Measurements from ENCODE around the gene PLOD1. TPM values are rescaled to one million over a fixed set of nuclear protein-coding genes. Genes with fewer than 3 reads are reported as not detected.

The PLOD1 gene
- total RNA-seq, 1 donor from 2014 or later: 79.9 TPM

DNA sequence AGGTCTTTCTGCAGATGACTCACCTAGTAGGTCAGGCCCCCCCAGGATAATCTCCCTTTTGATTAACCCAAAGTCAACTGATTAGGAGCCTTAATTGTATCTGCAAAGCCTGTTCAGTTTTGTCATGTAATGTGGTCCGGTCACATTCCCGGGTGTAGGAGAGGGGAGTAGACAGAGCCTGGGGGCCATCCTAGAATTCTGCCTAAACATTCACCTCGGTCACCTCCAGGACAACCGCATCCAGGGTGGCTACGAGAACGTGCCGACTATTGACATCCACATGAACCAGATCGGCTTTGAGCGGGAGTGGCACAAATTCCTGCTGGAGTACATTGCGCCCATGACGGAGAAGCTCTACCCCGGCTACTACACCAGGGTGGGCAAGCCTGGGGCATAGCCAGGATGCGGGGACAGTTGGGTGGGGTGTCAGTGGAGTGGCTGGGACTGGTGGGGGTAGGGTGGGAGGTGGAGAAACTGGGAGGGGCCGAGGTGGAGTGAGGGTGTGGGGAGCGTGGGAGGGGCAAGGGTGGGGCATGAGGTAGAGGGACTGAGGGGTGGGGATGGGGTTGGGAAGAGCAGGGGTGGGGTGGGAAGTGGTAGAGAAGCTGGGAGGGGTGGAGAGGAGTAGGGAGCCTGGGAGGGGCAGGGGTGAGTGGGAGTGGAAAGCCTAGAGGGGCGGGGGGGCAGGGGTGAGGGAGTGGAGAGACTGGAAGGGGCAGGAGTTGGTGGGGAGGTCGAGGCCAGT lies 36.1 kb downstream of the PLOD1 start:
- no peaks in the 10 kb centered on the region for H3K9me3 ChIP-seq
- H3K27ac ChIP-seq: no peak overlapping the region
- H3K36me3 ChIP-seq: peaks cover 37 to 58% of the 10 kb centered on the region in 2 donors
- no peak for DNase-seq (ENCODE audit: low spot score in 2 of 2)
- no peaks in the 10 kb centered on the region for H3K4me1 ChIP-seq
- H3K4me3 ChIP-seq: no peak overlapping the region
- no peaks in the 10 kb centered on the region for H3K27me3 ChIP-seq
- TF ChIP-seq, protein P1, sequence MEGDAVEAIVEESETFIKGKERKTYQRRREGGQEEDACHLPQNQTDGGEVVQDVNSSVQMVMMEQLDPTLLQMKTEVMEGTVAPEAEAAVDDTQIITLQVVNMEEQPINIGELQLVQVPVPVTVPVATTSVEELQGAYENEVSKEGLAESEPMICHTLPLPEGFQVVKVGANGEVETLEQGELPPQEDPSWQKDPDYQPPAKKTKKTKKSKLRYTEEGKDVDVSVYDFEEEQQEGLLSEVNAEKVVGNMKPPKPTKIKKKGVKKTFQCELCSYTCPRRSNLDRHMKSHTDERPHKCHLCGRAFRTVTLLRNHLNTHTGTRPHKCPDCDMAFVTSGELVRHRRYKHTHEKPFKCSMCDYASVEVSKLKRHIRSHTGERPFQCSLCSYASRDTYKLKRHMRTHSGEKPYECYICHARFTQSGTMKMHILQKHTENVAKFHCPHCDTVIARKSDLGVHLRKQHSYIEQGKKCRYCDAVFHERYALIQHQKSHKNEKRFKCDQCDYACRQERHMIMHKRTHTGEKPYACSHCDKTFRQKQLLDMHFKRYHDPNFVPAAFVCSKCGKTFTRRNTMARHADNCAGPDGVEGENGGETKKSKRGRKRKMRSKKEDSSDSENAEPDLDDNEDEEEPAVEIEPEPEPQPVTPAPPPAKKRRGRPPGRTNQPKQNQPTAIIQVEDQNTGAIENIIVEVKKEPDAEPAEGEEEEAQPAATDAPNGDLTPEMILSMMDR (IDR thresholded peaks at IDR 0.05): no peak
- intact Hi-C loops (cut with DNase I): no loop called here

DNA sequence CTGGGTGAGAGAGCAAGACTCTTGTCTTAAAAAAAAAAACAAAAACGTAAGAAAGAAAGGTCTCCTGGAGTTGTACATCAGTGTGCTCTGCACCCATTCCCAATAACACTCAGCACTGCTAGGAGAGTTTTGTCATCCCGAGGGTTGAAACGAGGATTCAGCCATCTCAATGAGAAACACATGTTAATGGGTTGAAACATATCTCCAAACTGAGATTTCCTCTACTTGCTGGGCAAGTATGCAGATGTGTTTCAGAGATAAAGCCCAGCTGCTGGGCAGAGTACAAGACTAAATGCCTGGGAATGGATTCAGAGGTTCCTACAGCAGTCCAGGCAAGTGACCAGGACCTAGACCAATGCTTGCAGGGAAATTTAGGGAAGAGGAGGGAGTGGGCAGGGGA lies 43.1 kb downstream of the PLOD1 start:
- Histone ChIP-seq H3K9me3 (no peaks in the 10 kb centered on the region), H3K27me3 (no peaks in the 10 kb centered on the region), H3K4me1 (peaks cover 0 to 11% of the 10 kb centered on the region in 2 donors), H3K27ac (no peak overlapping the region), H3K36me3 (peaks cover 22 to 35% of the 10 kb centered on the region in 2 donors), H3K4me3 (no peak overlapping the region)
- intact Hi-C loops (cut with DNase I): no loop called here
- no peak for DNase-seq (ENCODE audit: low spot score in 2 of 2)
- TF ChIP-seq, protein P1 (IDR thresholded peaks at IDR 0.05): no peak

DNA sequence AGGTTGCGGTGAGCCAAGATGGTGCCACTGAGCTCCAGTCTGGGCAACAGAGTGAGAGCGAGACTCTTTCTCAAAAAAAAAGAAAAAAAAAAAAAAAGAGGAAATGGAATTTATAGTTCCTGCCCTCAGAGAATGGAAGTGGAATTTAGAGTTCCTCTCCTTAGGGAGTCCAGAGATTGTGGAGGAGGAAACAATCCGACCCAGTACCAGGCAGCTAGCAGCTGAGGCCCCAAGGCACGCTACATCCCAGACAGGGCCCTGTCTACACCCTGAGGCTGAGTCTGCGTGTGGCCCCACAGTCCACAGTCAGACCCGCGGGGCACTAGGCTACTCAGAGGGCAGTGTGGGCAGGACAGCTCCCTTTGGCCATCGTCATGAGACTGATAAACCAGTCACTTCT lies 43.8 kb downstream of the PLOD1 start:
- no peaks in the 10 kb centered on the region for H3K9me3 ChIP-seq
- peaks cover 24 to 36% of the 10 kb centered on the region in 2 donors for H3K36me3 ChIP-seq
- no peak overlapping the region for H3K27ac ChIP-seq
- H3K27me3 ChIP-seq: no peaks in the 10 kb centered on the region
- DNase-seq (ENCODE audit: low spot score in 2 of 2): no peak
- intact Hi-C loops (cut with DNase I): no loop called here
- H3K4me1 ChIP-seq: peaks cover 0 to 11% of the 10 kb centered on the region in 2 donors
- no peak overlapping the region for H3K4me3 ChIP-seq
- TF ChIP-seq, protein P1 (IDR thresholded peaks at IDR 0.05): no peak

DNA sequence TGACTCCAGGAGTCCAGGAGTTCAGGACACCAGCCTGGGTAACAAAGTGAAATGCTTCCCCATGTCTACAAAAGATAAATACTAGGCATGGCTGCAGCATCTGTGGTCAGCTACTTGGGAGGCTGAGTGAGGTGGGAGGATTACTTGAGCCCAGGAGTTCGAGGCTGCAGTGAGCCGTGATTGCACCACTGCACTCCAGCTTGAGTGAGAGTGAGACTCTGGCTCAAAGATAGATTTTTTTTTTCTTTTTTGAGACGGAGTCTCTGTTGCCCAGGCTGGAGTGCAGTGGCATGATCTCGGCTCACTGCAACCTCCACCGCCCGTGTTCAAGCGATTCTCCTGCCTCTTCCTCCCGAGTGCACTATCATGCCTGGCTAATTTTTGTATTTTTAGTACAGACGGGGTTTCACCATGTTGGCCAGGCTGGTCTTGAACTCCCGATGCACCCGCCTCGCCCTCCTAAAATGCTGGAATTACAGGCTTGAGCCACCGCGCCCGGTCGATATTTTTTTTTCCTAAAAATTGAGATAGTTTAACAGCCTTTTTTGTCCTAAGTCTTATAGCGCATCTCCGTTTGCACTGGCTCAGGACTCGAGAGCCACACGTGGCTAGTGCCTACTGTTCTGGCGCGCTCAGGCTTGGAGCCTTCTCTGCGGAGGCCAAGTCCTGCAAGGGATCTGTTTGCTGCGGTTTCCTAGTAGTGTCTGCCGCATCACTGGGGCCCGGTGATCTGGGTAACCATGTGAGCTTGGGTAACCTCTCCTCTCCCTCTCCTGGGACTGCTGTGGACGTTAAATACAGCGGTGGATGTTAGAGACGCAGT lies 44.7 kb downstream of the PLOD1 start:
- H3K36me3 ChIP-seq: peaks cover 24 to 38% of the 10 kb centered on the region in 2 donors
- DNase-seq (ENCODE audit: low spot score in 2 of 2): no peak
- no peaks in the 10 kb centered on the region for H3K9me3 ChIP-seq
- intact Hi-C loops (cut with DNase I): loop anchor here (1.0 kb wide), 1 partner anchor 45 kb away; the partner anchor contains the start of gene PLOD1
- no peaks in the 10 kb centered on the region for H3K27me3 ChIP-seq
- peak overlapping the region; percentile 91 to 92 for H3K4me3 ChIP-seq
- peak overlapping the region; percentile 89 to 95 for H3K27ac ChIP-seq
- H3K4me1 ChIP-seq: peaks cover 0 to 11% of the 10 kb centered on the region in 2 donors
- TF ChIP-seq, protein P1 (IDR thresholded peaks at IDR 0.05): no peak

DNA sequence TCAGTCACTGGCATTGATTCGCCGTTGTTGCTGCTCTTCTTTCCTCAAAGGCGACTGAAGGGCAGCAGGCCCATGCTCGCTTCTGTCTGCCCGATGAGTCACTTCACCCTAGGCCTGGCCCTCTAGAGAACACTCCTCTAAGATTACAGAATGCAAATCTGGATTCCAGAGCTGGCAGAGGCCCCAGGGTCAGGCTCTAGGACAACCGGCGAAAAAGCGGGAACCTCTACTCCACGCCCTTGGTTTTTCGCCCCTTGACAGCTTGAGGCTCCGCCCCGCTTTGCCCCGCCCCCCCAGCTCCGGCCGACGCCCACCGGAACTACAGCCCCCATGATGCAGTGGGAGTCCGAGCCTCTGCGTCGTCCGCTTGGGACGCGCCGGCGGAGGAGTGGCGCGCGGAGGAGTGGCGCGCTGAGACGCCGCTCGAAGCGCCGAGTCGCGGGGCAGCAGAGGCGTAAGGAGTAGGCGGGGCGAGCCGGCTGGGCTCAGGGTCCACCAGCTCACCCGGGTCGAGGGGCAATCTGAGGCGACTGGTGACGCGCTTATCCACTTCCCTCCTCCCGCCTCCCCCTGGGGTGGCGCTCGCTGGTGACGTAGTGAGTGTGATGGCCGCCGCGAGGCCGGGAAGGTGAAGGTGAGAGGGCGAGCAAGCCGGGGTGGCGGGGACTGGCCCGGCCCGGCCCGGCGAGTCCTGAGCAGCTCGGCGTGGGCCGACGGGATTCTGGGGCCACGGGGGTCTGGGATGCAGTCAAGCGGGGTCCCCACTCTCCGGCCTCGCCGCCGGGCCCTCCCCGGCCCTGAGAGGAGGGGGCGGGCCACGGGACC lies 45.5 kb downstream of the PLOD1 start, which contains the start of gene MFN2:
MFN2 (plus strand) TSS at position 594 of the 825 bp plus-strand sequence. CDS start 8,725 bp downstream, outside the sequence.
- peak; percentile 87 to 97 for DNase-seq (ENCODE audit: low spot score in 2 of 2)
- Histone ChIP-seq H3K27ac (peak within 1 kb of the TSS; percentile 89 to 95), H3K27me3 (no peaks in the 10 kb centered on the region), H3K4me1 (peaks cover 0 to 11% of the 10 kb centered on the region in 2 donors), H3K36me3 (peaks cover 20 to 38% of the 10 kb centered on the region in 2 donors), H3K4me3 (peak within 1 kb of the TSS; percentile 91 to 92), H3K9me3 (no peaks in the 10 kb centered on the region)
- intact Hi-C loops (cut with DNase I): loop anchor here (1.0 to 5.0 kb wide), 5 partner anchors 39 to 174 kb away; partner anchors contain the start of genes CLCN6, MIIP and PLOD1
- TF ChIP-seq, protein P1 (IDR thresholded peaks at IDR 0.05): no peak

All from ascending aorta (tissue), 2 donors.